OCI-LY7 (cell line): ENCODE results near the gene PXDC1.
"Not testable (repeated sequence)": the region's sequence is repeated elsewhere in the genome, so short reads cannot be mapped to it uniquely, and the experiment has no call there.

ENCODE experiments used
- EZH2phosphoT487 ChIP-seq: fragments of 200-600 bp; sonication (generic); IDR thresholded peaks from 2 replicates; pipeline ENCODE4 v1.6.1; 2018; ENCODE audit warnings: low read depth, borderline replicate concordance, mild to moderate bottlenecking, mixed run types, antibody characterized with exemption, low read length, moderate library complexity, mixed read lengths
- TF ChIP-seq, protein P1 (sequence below): fragments of 200-600 bp; sonication (generic); conservative IDR thresholded peaks from 2 replicates; pipeline ENCODE4 v1.5.1; 2014; ENCODE audit warnings: mild to moderate bottlenecking, antibody characterized with exemption, low read length, moderate library complexity, mixed read lengths

DNA sequence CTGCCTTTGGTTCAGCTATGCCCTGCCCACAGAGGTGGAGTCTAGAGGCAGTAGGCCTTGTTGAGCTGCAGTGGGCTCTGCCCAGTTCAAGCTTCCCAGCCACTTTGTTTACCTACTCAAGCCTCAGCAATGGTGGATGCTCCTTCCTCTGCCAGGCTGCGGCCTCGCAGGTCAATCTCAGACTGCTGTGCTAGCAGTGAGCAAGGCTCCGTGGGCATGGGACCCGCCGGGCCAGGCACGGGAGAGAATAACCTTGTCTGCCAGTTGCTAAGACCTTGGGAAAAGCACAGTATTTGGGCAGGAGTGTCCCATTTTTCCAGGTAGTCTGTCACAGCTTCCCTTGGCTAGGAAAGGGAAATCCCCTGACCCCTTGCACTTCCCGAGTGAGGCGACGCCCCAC is 73.8 kb downstream of the PXDC1 start:
- TF ChIP-seq, protein P1, sequence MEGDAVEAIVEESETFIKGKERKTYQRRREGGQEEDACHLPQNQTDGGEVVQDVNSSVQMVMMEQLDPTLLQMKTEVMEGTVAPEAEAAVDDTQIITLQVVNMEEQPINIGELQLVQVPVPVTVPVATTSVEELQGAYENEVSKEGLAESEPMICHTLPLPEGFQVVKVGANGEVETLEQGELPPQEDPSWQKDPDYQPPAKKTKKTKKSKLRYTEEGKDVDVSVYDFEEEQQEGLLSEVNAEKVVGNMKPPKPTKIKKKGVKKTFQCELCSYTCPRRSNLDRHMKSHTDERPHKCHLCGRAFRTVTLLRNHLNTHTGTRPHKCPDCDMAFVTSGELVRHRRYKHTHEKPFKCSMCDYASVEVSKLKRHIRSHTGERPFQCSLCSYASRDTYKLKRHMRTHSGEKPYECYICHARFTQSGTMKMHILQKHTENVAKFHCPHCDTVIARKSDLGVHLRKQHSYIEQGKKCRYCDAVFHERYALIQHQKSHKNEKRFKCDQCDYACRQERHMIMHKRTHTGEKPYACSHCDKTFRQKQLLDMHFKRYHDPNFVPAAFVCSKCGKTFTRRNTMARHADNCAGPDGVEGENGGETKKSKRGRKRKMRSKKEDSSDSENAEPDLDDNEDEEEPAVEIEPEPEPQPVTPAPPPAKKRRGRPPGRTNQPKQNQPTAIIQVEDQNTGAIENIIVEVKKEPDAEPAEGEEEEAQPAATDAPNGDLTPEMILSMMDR, result not testable (repeated sequence)
- TF ChIP-seq EZH2phosphoT487, result not testable (repeated sequence)
